PC-9 (cell line): ENCODE data around the gene PA2G4. TPM values are rescaled to one million over a fixed set of nuclear protein-coding genes. Genes with fewer than 3 reads are reported as not detected.

Experiments
- BruUV-seq: library from RNA; stranded (reverse); fragments of 400-500 nt; replicated peaks from 2 replicates; lab custom pipeline; 2021; lab: Mats Ljungman, UMichigan
- CTCF ChIA-PET: fragments of 300-600 bp; sonication (Branson Sonifier 250); formaldehyde crosslinking; loops from one replicate; lab custom pipeline; 2022; ENCODE audit warnings: antibody characterized with exemption; lab: Charles Lee
- POLR2A ChIA-PET: fragments of 300-600 bp; sonication (Branson Sonifier 250); formaldehyde crosslinking; loops from one replicate; lab custom pipeline; 2022; ENCODE audit warnings: antibody characterized with exemption; ENCODE audit not compliant: unreplicated experiment; lab: Charles Lee
- DNase-seq, 2 experiments: peaks; one replicate each; pipeline versions ENCODE4 v3.0.0 to v3.0.0-alpha.2; 2015 to 2022; ENCODE audit warnings: mixed read lengths in 1 of 2
- H2AFZ ChIP-seq: fragments of 200-600 bp; sonication (generic); 2 replicates; pipeline ENCODE4 v1.8.1; 2017; ENCODE audit warnings: antibody characterized with exemption
- H3F3A ChIP-seq: fragments of 200-600 bp; sonication (generic); 2 replicates; pipeline ENCODE4 v1.8.1; 2017; ENCODE audit warnings: antibody characterized with exemption, mild to moderate bottlenecking, low read depth; ENCODE audit not compliant: insufficient read depth
- H3K27ac ChIP-seq: fragments of 200-600 bp; sonication (generic); 2 replicates; pipeline ENCODE4 v1.6.1; 2016; ENCODE audit warnings: mixed run types
- H3K27me3 ChIP-seq: fragments of 200-600 bp; sonication (generic); 2 replicates; pipeline ENCODE4 v1.6.1; 2016; ENCODE audit warnings: low read depth, mixed run types; ENCODE audit not compliant: insufficient read depth
- H3K36me3 ChIP-seq: fragments of 200-600 bp; sonication (generic); 2 replicates; pipeline ENCODE4 v1.6.1; 2016; ENCODE audit warnings: low read depth, mixed run types
- H3K4me1 ChIP-seq: fragments of 200-600 bp; sonication (generic); replicated peaks from 2 replicates; pipeline ENCODE4 v1.6.1; 2016; ENCODE audit warnings: mixed run types; ENCODE audit not compliant: insufficient read depth
- H3K4me2 ChIP-seq: fragments of 200-600 bp; sonication (generic); 2 replicates; pipeline ENCODE4 v1.6.1; 2017; ENCODE audit warnings: mixed run types
- H3K4me3 ChIP-seq: fragments of 200-600 bp; sonication (generic); 2 replicates; pipeline ENCODE4 v1.6.1; 2016; ENCODE audit warnings: mixed run types
- H3K79me2 ChIP-seq: fragments of 200-600 bp; sonication (generic); 2 replicates; pipeline ENCODE4 v1.6.1; 2017; ENCODE audit warnings: low read depth, mixed run types
- H3K9me2 ChIP-seq: fragments of 200-600 bp; sonication (generic); 2 replicates; pipeline ENCODE4 v1.8.1; 2017; ENCODE audit warnings: mild to moderate bottlenecking; ENCODE audit not compliant: insufficient read depth
- H3K9me3 ChIP-seq: fragments of 200-600 bp; sonication (generic); 2 replicates; pipeline ENCODE4 v1.8.1; 2016; ENCODE audit warnings: low read depth; ENCODE audit not compliant: insufficient read depth
- H4K20me1 ChIP-seq: fragments of 200-600 bp; sonication (generic); 2 replicates; pipeline ENCODE4 v1.8.1; 2017; ENCODE audit not compliant: insufficient read depth
- EZH2 ChIP-seq: fragments of 200-600 bp; sonication (generic); IDR thresholded peaks from 2 replicates; pipeline ENCODE4 v1.8.0; 2017; ENCODE audit warnings: antibody characterized with exemption, low read depth
- intact Hi-C: fragments of 100-400 bp; cut with micrococcal nuclease; formaldehyde crosslinking; loops from one replicate; pipeline ENCODE4 v1.10.0; 2022; ENCODE audit not compliant: unreplicated experiment
- total RNA-seq: library from RNA; stranded (reverse); gene quantifications from 2 replicates; pipeline ENCODE4 v1.2.3, GENCODE V29; 2021
- TF ChIP-seq, protein P1 (sequence below): fragments of 200-600 bp; sonication (generic); conservative IDR thresholded peaks from 2 replicates; pipeline ENCODE4 v1.6.1; 2017; ENCODE audit warnings: mixed run types, antibody characterized with exemption, mild to moderate bottlenecking, moderate library complexity

PA2G4 gene
- total RNA-seq, 1 experiment from 2014 or later, result 159 TPM

DNA sequence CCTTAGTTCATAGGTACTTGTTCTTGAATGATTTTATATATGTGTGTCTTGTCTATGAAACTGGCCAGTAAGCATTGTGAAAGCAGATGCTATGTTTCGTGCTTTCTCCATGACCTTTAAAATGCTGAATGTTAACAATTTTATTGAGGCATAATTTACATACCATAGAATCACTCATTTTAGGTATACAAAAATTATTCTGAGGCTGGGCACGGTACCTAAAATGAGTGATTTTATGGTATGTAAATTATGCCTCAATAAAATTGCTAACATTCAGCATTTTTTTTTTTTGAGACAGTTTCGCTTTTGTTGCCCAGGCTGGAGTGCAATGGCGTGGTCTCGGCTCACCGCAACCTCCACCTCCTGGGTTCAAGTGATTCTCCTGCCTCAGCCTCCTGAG, 30.5 kb downstream of the PA2G4 start:
- peak in 1 of 2 experiments; percentile 11 for DNase-seq
- Histone ChIP-seq H3K27me3 (no peaks in the 10 kb centered on the region), H3K9me2 (no peaks in the 10 kb centered on the region), H3K4me2 (no peak overlapping the region), H3F3A (no peaks in the 10 kb centered on the region), H2AFZ (no peak overlapping the region), H3K4me1 (peaks cover 11% of the 10 kb centered on the region), H3K4me3 (no peak overlapping the region), H3K9me3 (no peaks in the 10 kb centered on the region), H3K36me3 (peaks cover 17% of the 10 kb centered on the region; the same call in 1 of the 2 replicates), H3K79me2 (no peaks in the 10 kb centered on the region), H4K20me1 (no peaks in the 10 kb centered on the region), H3K27ac (no peak overlapping the region)
- CTCF ChIA-PET, result no interaction called here
- POLR2A ChIA-PET, result no interaction called here
- BruUV-seq, result no TSS peak
- intact Hi-C loops, result no loop called here
- TF ChIP-seq, protein P1, sequence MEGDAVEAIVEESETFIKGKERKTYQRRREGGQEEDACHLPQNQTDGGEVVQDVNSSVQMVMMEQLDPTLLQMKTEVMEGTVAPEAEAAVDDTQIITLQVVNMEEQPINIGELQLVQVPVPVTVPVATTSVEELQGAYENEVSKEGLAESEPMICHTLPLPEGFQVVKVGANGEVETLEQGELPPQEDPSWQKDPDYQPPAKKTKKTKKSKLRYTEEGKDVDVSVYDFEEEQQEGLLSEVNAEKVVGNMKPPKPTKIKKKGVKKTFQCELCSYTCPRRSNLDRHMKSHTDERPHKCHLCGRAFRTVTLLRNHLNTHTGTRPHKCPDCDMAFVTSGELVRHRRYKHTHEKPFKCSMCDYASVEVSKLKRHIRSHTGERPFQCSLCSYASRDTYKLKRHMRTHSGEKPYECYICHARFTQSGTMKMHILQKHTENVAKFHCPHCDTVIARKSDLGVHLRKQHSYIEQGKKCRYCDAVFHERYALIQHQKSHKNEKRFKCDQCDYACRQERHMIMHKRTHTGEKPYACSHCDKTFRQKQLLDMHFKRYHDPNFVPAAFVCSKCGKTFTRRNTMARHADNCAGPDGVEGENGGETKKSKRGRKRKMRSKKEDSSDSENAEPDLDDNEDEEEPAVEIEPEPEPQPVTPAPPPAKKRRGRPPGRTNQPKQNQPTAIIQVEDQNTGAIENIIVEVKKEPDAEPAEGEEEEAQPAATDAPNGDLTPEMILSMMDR, result no peak

DNA sequence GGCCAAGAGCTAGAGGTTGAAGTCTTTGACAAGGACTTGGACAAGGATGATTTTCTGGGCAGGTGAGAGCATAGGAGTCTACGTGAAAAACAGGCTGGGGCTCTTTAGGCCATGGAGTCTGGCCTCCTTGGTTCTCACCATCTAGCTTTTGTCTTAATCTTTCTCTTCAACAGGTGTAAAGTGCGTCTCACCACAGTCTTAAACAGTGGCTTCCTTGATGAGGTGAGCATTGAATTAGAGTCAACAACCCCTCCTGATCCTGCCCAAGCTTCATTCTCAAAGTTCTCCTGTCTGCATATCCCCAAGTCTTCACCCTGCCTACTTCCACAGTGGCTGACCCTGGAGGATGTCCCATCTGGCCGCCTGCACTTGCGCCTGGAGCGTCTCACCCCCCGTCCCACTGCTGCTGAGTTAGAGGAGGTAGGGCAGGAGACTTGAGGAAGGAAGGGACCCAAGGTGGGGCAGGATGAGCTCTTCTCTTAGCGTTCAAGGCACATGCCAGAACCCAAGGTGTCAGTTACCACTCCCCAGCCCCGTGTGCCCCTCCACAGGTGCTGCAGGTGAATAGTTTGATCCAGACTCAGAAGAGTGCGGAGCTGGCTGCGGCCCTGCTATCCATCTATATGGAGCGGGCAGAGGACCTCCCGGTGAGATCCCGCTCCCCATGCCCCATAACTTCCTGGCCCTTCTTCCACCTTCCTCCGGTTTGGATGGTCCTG, 33.7 kb downstream of the PA2G4 start:
- no peak overlapping the region for H3K4me3 ChIP-seq
- H3K27ac ChIP-seq, result no peak overlapping the region
- H3K4me1 ChIP-seq, result no peaks in the 10 kb centered on the region
- H3F3A ChIP-seq, result no peaks in the 10 kb centered on the region
- no peak for TF ChIP-seq EZH2
- TF ChIP-seq, protein P1, result no peak
- no peaks in the 10 kb centered on the region for H4K20me1 ChIP-seq
- H2AFZ ChIP-seq, result no peak overlapping the region
- intact Hi-C loops, result no loop called here
- no peaks in the 10 kb centered on the region for H3K79me2 ChIP-seq
- POLR2A ChIA-PET, result no interaction called here
- no peaks in the 10 kb centered on the region for H3K9me2 ChIP-seq
- no peak for DNase-seq
- H3K9me3 ChIP-seq, result no peaks in the 10 kb centered on the region
- no peaks in the 10 kb centered on the region for H3K27me3 ChIP-seq
- CTCF ChIA-PET, result no interaction called here
- no TSS peak for BruUV-seq
- H3K36me3 ChIP-seq, result peaks cover 9% of the 10 kb centered on the region; the same call in 1 of the 2 replicates
- H3K4me2 ChIP-seq, result no peak overlapping the region

DNA sequence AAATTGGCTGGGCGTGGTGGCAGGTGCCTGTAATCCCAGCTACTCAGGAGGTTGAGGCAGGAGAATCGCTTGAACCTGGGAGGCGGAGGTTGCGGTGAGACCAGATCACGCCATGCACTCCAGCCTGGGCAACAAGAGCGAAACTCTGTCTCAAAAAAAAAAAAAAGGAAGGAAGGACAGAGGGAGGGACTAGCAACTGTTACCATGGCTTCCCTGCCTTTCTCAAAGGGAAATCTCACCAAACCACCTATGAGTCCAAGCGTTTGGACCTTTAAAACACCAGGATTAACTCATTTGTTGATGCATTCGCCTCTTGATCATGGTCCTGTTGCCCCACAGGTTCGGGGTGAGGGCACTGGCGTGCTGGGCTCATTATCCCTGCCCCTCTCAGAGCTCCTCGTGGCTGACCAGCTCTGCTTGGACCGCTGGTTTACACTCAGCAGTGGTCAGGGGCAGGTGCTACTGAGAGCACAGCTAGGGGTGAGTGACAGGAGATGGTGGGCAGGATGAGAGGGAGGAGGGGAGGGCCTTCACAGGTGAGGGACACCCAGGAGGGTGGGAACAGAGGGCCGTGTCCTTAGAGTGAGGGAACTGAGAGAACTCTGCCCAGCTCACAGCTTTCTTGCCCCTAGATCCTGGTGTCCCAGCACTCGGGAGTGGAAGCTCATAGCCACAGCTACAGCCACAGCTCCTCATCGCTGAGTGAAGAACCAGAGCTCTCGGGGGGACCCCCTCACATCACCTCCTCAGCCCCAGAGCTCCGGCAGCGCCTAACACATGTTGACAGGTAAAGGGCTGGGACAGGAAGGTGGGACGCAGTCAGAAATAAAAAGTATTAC, 37.8 kb downstream of the PA2G4 start:
- CTCF ChIA-PET, result no interaction called here
- Histone ChIP-seq H3K4me3 (no peak overlapping the region), H3K79me2 (no peaks in the 10 kb centered on the region), H3K4me1 (peaks cover 12% of the 10 kb centered on the region), H3K27me3 (no peaks in the 10 kb centered on the region), H3K9me2 (no peaks in the 10 kb centered on the region), H3K36me3 (peaks cover 6% of the 10 kb centered on the region; the same call in 1 of the 2 replicates), H3K4me2 (no peak overlapping the region), H2AFZ (no peak overlapping the region), H3K27ac (no peak overlapping the region), H3K9me3 (no peaks in the 10 kb centered on the region), H4K20me1 (no peaks in the 10 kb centered on the region), H3F3A (peaks cover 12% of the 10 kb centered on the region)
- intact Hi-C loops, result no loop called here
- DNase-seq, result no peak
- TF ChIP-seq, protein P1, result no peak
- TF ChIP-seq EZH2, result no peak
- no TSS peak for BruUV-seq
- POLR2A ChIA-PET, result no interaction called here
